Stimulated activated CD4-positive, alpha-beta T cell treated with anti-CD3 and anti-CD28 coated beads, TNF-alpha, amount 100 ng/mL, for 4 hours (primary cell): Measurements from ENCODE around the gene EPHB1.
"Not testable (repeated sequence)": the region's sequence is repeated elsewhere in the genome, so short reads cannot be mapped to it uniquely, and the experiment has no call there.

Experiments
- DNase-seq, 3 experiments: peaks; one replicate each; pipeline ENCODE4 v3.0.0-alpha.2; 2020; ENCODE audit warnings: low read depth in 3 of 3

The EPHB1 gene

GRCh38 chr3:134955874-134956273 lies 160.8 kb downstream of the EPHB1 start:
- DNase-seq = no peak

- no peak for DNase-seq
Measured at GRCh38 chr3:134956395-134956794, 161.3 kb downstream of the EPHB1 start.

GRCh38 chr3:134956844-134957243 lies 161.8 kb downstream of the EPHB1 start:
- no peak for DNase-seq

GRCh38 chr3:134959516-134959915 lies 164.5 kb downstream of the EPHB1 start:
- no peak for DNase-seq

- DNase-seq = no peak
Measured at GRCh38 chr3:134964226-134964625, 169.2 kb downstream of the EPHB1 start.

- no peak for DNase-seq
Measured at GRCh38 chr3:134965865-134966481, 170.9 kb downstream of the EPHB1 start.

- no peak for DNase-seq
Measured at GRCh38 chr3:134970895-134971294, 175.8 kb downstream of the EPHB1 start.

GRCh38 chr3:134971306-134971705 lies 176.2 kb downstream of the EPHB1 start:
- DNase-seq = no peak

GRCh38 chr3:134971907-134972306 lies 176.8 kb downstream of the EPHB1 start:
- not testable (repeated sequence) for DNase-seq

- DNase-seq = no peak
Measured at GRCh38 chr3:134972836-134973455, 177.9 kb downstream of the EPHB1 start.

GRCh38 chr3:134974624-134975023 lies 179.6 kb downstream of the EPHB1 start:
- no peak for DNase-seq

- no peak for DNase-seq
Measured at GRCh38 chr3:134976948-134977347, 181.9 kb downstream of the EPHB1 start.

GRCh38 chr3:134978658-134979057 lies 183.6 kb downstream of the EPHB1 start:
- DNase-seq = no peak

- DNase-seq = no peak
Measured at GRCh38 chr3:134985864-134986715, 191.0 kb downstream of the EPHB1 start.

- DNase-seq = no peak
Measured at GRCh38 chr3:134988666-134989065, 193.6 kb downstream of the EPHB1 start.

GRCh38 chr3:134991003-134991402 lies 195.9 kb downstream of the EPHB1 start:
- no peak for DNase-seq

GRCh38 chr3:134991472-134992010 lies 196.5 kb downstream of the EPHB1 start:
- DNase-seq = no peak

- no peak for DNase-seq
Measured at GRCh38 chr3:134992180-134992579, 197.1 kb downstream of the EPHB1 start.

GRCh38 chr3:134992586-134992985 lies 197.5 kb downstream of the EPHB1 start:
- DNase-seq = no peak

GRCh38 chr3:134993011-134993410 lies 198.0 kb downstream of the EPHB1 start:
- no peak for DNase-seq

GRCh38 chr3:134998158-134998557 lies 203.1 kb downstream of the EPHB1 start:
- DNase-seq = no peak

- no peak for DNase-seq
Measured at GRCh38 chr3:134998855-134999254, 203.8 kb downstream of the EPHB1 start.

- no peak for DNase-seq
Measured at GRCh38 chr3:135000465-135000864, 205.4 kb downstream of the EPHB1 start.
